ENCODE results near the gene TNIK. TPM values are rescaled to one million over a fixed set of nuclear protein-coding genes. Genes with fewer than 3 reads are reported as not detected.

TNIK gene
- total RNA-seq, 1 experiment from 2014 or later: 0.03 TPM

DNA sequence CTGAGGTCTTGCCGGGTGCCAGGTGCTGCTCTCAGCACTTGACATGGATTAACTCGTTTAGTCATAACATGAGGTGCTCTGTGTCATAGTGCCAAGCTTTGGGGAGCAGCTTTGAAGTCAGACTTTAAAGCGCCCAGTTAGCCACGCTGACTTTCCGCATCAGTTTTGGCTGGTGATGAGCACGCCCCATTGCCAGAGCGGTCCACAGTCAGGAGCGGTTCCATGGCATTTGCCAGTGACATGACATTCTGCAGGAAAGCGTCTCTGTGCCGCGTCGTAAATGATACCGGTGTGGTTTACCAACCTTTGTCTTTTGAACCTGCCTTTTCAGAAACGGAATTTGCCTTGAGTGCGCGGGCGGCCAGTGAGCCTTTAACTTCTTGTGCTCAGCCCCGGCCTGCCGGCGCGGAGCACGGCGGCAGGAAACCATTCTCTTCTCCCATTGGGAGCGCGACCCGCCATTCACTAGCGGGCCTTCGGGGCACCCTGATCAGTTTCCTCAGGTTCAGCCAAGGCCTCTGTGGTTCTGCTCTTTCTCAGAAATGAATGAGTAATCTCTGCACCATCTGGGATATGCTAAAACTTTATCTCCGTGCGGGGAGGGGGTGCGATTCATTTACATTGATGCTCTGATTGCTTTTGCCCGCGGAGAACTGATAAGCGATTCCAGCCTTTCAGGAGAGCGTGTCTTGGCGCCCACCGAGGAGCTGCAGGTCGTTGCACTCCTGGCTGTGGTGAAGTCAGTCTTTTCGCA lies 432.0 kb downstream of the TNIK start:
- peak; percentile 7 for DNase-seq (ENCODE audit: low spot score)
- in situ Hi-C loops (cut with HindIII; ENCODE audit: low sequenced_read_pairs): no loop called here

DNA sequence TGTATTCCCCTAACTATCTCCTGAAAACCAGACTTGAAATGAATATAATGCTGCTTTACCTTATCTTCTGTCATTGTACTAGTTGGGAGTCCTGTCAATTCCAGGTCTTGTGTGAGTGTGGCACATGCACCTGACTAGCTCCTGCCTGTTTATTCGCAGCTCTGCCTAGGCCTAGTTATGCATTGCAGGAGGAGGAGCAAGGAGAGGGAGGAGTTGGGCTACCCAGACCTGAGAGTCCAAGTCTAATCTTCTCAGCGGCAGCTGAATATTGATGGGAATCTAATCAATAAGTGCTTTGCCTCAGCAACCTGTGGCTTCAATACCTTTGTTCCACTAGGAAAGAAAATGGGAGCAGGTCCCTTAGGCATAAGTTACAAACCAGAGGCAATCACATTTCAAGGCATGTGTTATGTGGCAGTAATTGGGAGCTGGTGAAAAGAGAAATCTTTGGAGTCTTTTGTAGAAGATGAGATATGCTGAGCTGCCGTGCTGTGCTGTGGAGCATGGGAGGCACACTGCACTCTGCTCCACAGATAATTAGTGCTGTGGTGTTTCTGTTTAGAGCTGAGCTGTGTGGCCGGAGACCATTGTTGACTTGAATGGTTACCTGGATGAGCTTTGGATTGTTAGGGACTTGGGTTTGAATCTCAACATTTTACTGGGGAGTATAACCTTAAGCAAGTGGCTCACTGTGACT lies 433.5 kb downstream of the TNIK start, which contains the start of gene SLC2A2:
TSS of gene SLC2A2 (minus strand) at position 124 of the 697 bp plus-strand sequence. CDS start at position 74, 50 bp downstream.
- in situ Hi-C loops (cut with HindIII; ENCODE audit: low sequenced_read_pairs): no loop called here
- DNase-seq (ENCODE audit: low spot score): no peak

DNA sequence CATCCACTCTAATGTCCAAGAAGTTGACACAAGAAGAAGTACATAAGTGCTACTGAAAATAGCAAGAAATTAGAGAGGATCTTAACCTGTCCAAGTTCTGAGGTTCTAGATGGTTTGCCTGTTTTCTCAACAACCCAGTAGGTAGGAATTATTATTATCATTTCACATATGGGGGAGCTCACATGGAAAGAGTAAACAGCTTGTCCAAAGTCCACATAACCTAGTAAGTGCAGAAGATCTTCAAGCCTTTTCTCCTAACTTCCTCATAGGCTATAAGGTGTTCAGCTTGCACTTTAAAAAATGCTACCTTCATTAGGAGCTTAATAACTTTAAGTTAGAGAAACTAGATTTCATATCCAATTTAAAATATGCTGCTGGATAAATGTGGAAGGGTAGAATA lies 436.6 kb downstream of the TNIK start:
- in situ Hi-C loops (cut with HindIII; ENCODE audit: low sequenced_read_pairs): no loop called here
- DNase-seq (ENCODE audit: low spot score): no peak

DNA sequence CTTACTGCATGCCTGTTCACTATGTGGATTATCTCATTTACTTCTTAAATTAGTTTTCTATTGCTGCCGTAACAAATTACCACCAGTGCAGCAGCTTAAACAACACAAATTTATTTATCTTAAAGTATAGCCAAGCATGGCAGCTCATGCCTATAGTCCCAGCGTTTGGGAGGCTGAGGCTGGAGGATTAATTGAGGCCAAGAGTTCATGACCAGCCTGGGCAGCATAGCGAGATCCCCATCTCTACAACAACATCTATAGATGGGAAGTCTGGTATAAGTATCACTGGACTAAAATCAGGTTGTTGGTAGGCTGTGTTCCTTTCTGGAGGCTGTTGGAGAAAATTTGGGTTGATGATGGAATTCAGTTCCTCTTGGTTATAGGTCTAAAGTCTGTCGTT lies 438.8 kb downstream of the TNIK start:
- DNase-seq (ENCODE audit: low spot score): no peak
- in situ Hi-C loops (cut with HindIII; ENCODE audit: low sequenced_read_pairs): no loop called here

GRCh38 chr3:171018156-171018935 lies 441.9 kb downstream of the TNIK start:
- DNase-seq (ENCODE audit: low spot score): no peak

GRCh38 chr3:171013822-171014748 lies 446.1 kb downstream of the TNIK start:
- no peak for DNase-seq (ENCODE audit: low spot score)
- in situ Hi-C loops (cut with HindIII; ENCODE audit: low sequenced_read_pairs): no loop called here

More at GRCh38 chr3:171018156-171018935, 441.9 kb downstream of the TNIK start:
- in situ Hi-C loops (cut with HindIII; ENCODE audit: low sequenced_read_pairs): no loop called here

- in situ Hi-C loops (cut with HindIII; ENCODE audit: low sequenced_read_pairs): no loop called here
- no peak for DNase-seq (ENCODE audit: low spot score)
These were observed 448.3 kb downstream of the TNIK start for GRCh38 chr3:171011873-171012336.

Measured in G401 (cell line).